Gastrocnemius medialis (tissue), 4 donors: ENCODE results near the gene USHBP1.

Source experiments
- POLR2A ChIP-seq, 2 donors: fragments of 450-650 bp; IDR thresholded peaks; one replicate each; pipeline ENCODE4 v1.6.1; 2017; ENCODE audit warnings: antibody characterized with exemption in 2 of 2, mild to moderate bottlenecking in 2 of 2, moderate library complexity in 2 of 2
- TF ChIP-seq, protein P1 (sequence below), 5 experiments: fragments of 450-650 bp in 3 of 5; fragments of 200-600 bp in 2 of 5; sonication (generic) in 2 of 5; IDR thresholded peaks in 4 of 5; conservative IDR thresholded peaks in 1 of 5; 1 replicate in 4 of 5; 2 replicates in 1 of 5; pipeline ENCODE4 v1.5.1; 2016 to 2019; ENCODE audit warnings: antibody characterized with exemption in 5 of 5, mild to moderate bottlenecking in 3 of 5, moderate library complexity in 3 of 5

DNA sequence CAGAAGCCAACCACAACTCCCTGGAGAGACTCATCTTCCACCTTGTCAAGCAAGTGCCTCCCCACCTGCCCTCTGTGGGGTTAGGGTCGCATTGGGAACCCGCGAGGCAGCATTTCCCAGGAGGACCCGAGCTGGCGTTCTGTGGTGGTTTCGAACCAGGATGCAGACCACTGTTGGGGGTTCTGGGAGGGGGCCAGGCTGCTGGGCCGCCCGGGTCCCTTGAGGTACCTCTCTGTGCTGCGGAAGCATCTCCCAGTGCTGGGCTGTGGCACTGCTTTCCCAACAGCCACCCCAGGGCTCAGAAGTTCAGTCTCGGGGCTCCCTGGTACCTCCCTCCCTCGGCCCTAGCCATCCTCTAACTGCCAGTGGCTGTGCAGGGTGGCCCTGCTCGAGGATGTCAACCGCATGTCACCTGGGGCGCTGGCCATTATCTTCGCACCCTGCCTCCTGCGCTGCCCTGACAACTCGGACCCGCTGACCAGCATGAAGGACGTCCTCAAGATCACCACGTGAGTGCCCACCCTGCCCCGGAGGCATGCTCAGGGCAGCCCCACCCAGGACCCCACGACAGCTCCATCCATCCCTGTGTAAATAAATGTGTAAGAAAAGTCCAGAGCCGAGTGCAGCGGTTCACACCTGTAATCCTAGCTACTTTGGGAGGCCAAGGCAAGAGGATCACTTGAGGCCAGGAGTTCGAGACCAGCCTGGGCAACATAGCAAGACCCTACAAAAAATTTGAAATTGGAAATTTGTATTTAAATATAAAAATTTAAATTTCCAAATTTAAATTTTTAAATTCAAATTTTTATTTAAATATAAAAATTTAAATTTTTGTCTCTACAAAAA, 57.6 kb downstream of the USHBP1 start:
- TF ChIP-seq, protein P1, sequence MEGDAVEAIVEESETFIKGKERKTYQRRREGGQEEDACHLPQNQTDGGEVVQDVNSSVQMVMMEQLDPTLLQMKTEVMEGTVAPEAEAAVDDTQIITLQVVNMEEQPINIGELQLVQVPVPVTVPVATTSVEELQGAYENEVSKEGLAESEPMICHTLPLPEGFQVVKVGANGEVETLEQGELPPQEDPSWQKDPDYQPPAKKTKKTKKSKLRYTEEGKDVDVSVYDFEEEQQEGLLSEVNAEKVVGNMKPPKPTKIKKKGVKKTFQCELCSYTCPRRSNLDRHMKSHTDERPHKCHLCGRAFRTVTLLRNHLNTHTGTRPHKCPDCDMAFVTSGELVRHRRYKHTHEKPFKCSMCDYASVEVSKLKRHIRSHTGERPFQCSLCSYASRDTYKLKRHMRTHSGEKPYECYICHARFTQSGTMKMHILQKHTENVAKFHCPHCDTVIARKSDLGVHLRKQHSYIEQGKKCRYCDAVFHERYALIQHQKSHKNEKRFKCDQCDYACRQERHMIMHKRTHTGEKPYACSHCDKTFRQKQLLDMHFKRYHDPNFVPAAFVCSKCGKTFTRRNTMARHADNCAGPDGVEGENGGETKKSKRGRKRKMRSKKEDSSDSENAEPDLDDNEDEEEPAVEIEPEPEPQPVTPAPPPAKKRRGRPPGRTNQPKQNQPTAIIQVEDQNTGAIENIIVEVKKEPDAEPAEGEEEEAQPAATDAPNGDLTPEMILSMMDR (IDR thresholded peaks at IDR 0.05 in 4 of 5, conservative IDR thresholded peaks at IDR 0.05 in 1 of 5), result no peak
- no peak for TF ChIP-seq POLR2A (IDR thresholded peaks at IDR 0.05)
